IPS DF 6.9 (cell line): Measurements from ENCODE around the gene TBX4.
"Not testable (repeated sequence)": the region's sequence is repeated elsewhere in the genome, so short reads cannot be mapped to it uniquely, and the experiment has no call there.

ENCODE experiments used
- DNase-seq: peaks from one replicate; pipeline ENCODE4 v3.0.0-alpha.2; 2013; ENCODE audit warnings: low read depth, low spot score
- H3K27ac ChIP-seq: one replicate; pipeline ENCODE4 v1.5.1; 2013; ENCODE audit warnings: low read length, control low read depth
- H3K27me3 ChIP-seq: 2 replicates; pipeline ENCODE4 v1.6.1; 2013; ENCODE audit warnings: mild to moderate bottlenecking, low read length; ENCODE audit not compliant: control insufficient read depth, insufficient read depth
- H3K36me3 ChIP-seq: 2 replicates; pipeline ENCODE4 v1.6.1; 2013; ENCODE audit warnings: low read length; ENCODE audit not compliant: control insufficient read depth, insufficient read depth
- H3K4me1 ChIP-seq: 2 replicates; pipeline ENCODE4 v1.6.1; 2013; ENCODE audit warnings: low read length; ENCODE audit not compliant: control insufficient read depth, insufficient read depth
- H3K4me3 ChIP-seq: 2 replicates; pipeline ENCODE4 v1.5.1; 2013; ENCODE audit warnings: mild to moderate bottlenecking, low read length
- H3K9me3 ChIP-seq: 2 replicates; pipeline ENCODE4 v1.6.1; 2013; ENCODE audit warnings: low read length, inconsistent platforms; ENCODE audit not compliant: control insufficient read depth, insufficient read depth
- WGBS: extraction: QIAGEN DNeasy Blood & Tissue Kit; methylation state at CpG from one replicate; pipeline ENCODE4 v1.1.7; 2013; ENCODE audit warnings: mixed read lengths, missing lambda C conversion rate; ENCODE audit not compliant: insufficient read length, insufficient coverage; 5-methylcytosine and 5-hydroxymethylcytosine counted together

Gene TBX4

DNA sequence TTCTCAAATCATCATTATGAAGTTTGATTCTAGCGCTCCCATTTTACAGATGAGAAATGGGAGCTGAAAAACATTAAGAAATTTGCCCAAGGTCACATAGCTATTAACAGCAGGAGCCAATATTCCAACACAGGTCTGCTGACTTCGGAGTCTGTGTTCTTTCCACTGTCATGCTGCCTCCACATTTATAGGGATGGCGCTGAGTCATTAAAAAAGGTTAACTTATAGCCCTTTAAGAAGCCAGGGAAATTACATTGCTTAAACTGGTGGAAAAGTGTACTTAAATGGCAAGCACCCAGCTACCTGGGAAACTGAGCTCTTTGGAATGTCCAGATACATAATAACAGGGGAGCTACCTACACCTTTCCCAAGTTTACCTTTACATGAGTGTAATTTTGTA is 65.0 kb downstream of the TBX4 start:
- no CpG with 5 or more reads among the region's 3 CpGs for WGBS
- H3K27me3 ChIP-seq, result no peaks in the 10 kb centered on the region
- no peaks in the 10 kb centered on the region for H3K4me1 ChIP-seq
- no peak overlapping the region for H3K4me3 ChIP-seq
- H3K9me3 ChIP-seq, result no peaks in the 10 kb centered on the region
- H3K27ac ChIP-seq, result no peak overlapping the region
- H3K36me3 ChIP-seq, result no peaks in the 10 kb centered on the region
- DNase-seq, result no peak

DNA sequence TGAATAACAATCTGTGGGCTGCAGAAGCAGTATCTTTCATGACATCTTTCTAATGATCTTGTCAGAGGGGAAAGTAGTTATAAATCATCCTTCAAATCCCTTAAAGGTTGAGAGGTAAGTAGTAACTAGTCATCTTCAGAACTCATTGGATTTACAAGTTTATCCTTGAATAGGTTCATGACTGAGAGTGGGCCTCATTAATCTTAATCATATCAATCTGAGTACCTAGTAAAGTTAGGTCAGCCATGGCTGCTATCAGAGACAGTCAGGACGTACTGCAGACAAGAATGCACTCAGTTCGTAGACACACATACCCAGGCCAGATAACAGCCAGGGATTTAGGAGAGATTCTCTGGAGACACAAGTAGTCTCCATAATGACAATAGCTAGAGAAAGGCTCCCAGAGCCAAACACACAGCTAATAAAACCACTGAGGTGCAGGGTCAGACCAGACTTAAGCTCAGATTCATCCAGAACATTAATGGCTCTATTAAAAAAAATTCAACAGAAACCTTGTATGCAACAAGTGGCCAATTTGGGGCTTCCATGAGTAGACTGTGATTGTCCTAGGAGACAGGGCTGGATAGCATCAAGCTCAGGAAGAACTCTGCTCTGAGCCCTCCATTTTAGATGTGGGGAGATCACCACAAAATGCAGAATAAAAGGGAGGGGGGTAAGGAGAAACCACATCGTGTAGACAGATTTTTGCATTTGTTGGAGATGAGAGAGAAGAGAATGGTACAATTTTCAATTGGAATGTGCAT is 65.8 kb downstream of the TBX4 start:
- H3K27ac ChIP-seq, result no peak overlapping the region
- no peak for DNase-seq
- no peaks in the 10 kb centered on the region for H3K36me3 ChIP-seq
- H3K4me3 ChIP-seq, result no peak overlapping the region
- WGBS, result no CpG with 5 or more reads among the region's 3 CpGs
- no peaks in the 10 kb centered on the region for H3K9me3 ChIP-seq
- no peaks in the 10 kb centered on the region for H3K27me3 ChIP-seq
- no peaks in the 10 kb centered on the region for H3K4me1 ChIP-seq

DNA sequence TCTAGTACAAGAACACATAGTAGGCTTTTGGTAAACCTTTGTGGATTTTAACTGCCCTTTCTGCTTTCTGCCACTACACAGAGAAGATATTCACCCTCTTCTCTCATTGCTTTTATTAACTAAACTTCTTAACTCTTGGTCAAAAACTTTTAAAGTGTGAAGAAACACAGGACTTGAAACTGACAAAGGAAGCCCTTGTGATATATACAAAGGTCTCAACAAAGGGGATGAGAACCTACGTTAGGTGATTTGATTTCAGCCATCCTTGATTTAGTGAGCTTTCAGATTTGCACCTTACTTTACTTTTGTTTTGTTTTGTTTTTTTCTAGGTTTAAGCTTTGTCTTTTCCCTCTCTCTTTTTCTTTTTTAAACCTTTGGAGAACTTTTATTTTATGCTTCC is 66.9 kb downstream of the TBX4 start:
- no CpG with 5 or more reads among the region's 1 CpG for WGBS
- no peaks in the 10 kb centered on the region for H3K9me3 ChIP-seq
- no peak for DNase-seq
- H3K4me3 ChIP-seq, result no peak overlapping the region
- no peak overlapping the region for H3K27ac ChIP-seq
- H3K4me1 ChIP-seq, result no peaks in the 10 kb centered on the region
- H3K36me3 ChIP-seq, result no peaks in the 10 kb centered on the region
- no peaks in the 10 kb centered on the region for H3K27me3 ChIP-seq

DNA sequence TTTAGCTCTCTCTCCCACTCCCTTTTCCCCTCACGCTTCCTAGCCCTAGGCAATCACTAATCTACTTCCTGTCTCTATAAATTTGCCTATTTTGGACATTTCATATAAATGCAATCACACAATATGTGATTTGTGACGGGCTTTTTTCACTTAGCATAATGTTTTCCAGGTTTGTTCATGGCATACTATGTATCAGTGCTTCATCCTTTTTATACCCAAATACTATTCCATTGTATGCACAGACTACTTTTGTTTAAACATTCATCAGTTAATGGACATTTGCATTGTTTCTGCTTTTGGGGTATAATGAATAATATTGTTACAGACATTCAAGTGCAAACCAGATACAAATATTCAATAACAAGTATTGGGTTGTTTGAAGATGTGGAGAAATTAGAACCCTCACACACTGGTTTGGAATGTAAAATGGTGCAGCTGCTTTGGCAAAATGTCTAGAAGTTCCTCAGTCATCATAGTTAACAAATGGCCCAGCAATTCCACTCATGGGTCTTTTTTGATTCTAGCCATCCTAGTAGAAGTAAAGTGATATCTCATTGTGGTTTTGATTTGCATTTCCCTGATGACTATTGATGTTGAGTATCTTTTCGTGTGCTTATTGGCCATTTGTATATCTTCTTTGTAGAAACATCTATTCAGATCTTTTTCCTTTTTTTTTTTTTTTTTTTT is 67.7 kb downstream of the TBX4 start:
- 100% methylated on average over 1 of the region's 3 CpGs for WGBS
- Histone ChIP-seq H3K36me3 (no peaks in the 10 kb centered on the region), H3K4me1 (no peaks in the 10 kb centered on the region), H3K4me3 (no peak overlapping the region), H3K27me3 (no peaks in the 10 kb centered on the region), H3K27ac (no peak overlapping the region), H3K9me3 (no peaks in the 10 kb centered on the region)
- DNase-seq, result no peak

DNA sequence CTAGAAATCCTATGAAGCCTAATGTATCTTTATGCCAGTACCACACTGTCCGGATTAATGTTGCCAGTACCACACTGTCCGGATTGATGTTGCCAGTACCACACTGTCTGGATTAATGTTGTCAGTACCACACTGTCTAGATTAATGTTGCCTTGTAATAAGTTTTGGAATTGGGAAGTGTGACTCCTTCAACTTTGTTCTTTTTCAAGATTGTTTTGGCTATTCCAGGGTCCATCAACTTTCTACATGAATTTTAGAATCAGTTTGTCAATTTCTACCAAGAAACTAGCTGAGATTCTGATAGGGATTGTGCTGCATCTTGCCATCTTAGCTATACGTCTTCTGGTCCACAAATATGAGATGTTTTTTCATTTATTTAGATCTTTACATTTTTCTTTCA is 68.7 kb downstream of the TBX4 start:
- no peak overlapping the region for H3K4me3 ChIP-seq
- H3K9me3 ChIP-seq, result no peaks in the 10 kb centered on the region
- H3K27me3 ChIP-seq, result no peaks in the 10 kb centered on the region
- H3K4me1 ChIP-seq, result no peaks in the 10 kb centered on the region
- WGBS, result no CpG with 5 or more reads among the region's 3 CpGs
- H3K36me3 ChIP-seq, result no peaks in the 10 kb centered on the region
- no peak overlapping the region for H3K27ac ChIP-seq
- no peak for DNase-seq

DNA sequence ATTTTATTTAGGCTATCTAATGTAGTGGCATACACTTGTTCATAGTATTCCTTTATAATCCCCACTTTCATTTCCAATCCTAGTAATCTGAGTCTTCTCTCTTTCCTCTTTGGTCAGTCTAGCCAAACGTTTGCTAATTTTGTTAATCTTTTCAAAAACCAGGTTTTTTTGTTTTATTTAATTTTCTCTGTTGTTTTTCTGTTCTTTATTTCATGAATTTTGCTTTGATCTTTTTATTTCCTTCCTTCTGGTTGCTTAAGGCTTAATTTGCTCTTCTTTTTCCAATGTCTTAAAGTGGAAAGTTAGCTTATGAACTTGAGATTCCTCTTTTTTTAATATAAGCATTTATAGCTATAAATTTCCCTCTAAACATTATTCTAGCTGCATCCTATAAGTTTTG is 69.9 kb downstream of the TBX4 start:
- Histone ChIP-seq H3K4me3 (no peak overlapping the region), H3K27ac (no peak overlapping the region), H3K4me1 (no peaks in the 10 kb centered on the region), H3K27me3 (no peaks in the 10 kb centered on the region), H3K36me3 (no peaks in the 10 kb centered on the region), H3K9me3 (no peaks in the 10 kb centered on the region)
- WGBS, result no CpG with 5 or more reads among the region's 1 CpG
- DNase-seq, result no peak

DNA sequence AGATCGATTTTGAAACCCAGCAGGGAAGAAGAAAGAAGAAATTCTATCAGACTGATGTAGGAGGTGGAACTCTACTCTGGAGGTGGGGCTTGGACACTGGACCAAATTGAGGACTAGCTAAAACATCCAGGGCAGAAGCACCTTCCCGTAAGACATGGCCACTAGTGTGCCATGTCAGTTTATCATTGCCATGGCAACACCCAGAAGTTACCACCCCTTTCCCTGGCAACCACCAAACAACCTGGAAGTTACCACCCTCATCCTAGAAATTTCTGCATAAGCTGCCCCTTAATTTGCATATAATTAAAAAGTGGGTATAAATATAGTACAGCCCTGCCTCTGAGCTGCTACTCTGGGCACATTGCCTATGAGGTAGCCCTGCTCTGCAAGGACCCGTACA is 72.1 kb downstream of the TBX4 start:
- H3K27me3 ChIP-seq, result no peaks in the 10 kb centered on the region
- H3K36me3 ChIP-seq, result no peaks in the 10 kb centered on the region
- DNase-seq, result no peak
- H3K4me3 ChIP-seq, result no peak overlapping the region
- H3K4me1 ChIP-seq, result no peaks in the 10 kb centered on the region
- H3K27ac ChIP-seq, result no peak overlapping the region
- no CpG with 5 or more reads among the region's 3 CpGs for WGBS
- no peaks in the 10 kb centered on the region for H3K9me3 ChIP-seq

DNA sequence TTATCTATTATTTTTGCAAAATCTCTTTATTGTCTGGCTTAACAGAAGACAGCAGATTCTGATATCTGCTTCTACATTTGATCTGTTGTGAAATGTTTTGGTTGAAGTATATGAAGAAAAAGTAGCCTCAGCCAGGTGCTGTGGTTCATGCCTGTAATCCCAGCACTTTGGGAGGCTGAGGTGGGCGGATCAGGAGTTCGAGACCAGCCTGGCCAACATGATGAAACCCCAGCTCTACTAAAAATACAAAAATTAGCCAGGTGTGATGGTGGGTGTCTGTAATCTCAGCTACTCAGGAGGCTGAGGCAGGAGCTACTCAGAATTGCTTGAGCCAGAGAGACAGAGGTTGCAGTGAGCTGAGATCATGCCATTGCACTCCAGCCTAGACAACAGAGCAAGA is 75.2 kb downstream of the TBX4 start:
- not testable (repeated sequence) for H3K4me1 ChIP-seq, H3K4me3 ChIP-seq, H3K9me3 ChIP-seq, H3K36me3 ChIP-seq, DNase-seq, H3K27ac ChIP-seq, H3K27me3 ChIP-seq
- no CpG with 5 or more reads among the region's 2 CpGs for WGBS

DNA sequence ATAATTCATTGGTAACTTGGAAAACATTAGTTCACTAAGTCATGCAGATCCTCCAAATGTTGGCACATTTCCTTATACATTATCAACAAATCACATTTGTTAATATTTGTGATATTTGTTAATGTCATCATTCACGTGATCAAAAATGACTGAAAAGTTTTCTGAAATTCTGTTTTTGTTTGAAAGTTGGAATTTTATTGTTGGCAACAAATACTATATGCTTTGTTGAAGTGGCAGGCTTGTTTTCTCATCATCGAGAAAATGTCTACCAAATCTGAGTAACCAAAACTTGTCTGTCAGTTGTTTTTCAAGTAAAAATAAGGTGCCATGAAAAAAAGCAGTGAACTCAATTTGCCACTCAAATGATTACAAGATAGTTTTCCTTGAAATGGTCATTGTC is 75.9 kb downstream of the TBX4 start:
- DNase-seq, result no peak
- Histone ChIP-seq H3K27me3 (no peaks in the 10 kb centered on the region), H3K4me1 (no peaks in the 10 kb centered on the region), H3K9me3 (no peaks in the 10 kb centered on the region), H3K27ac (no peak overlapping the region), H3K36me3 (no peaks in the 10 kb centered on the region), H3K4me3 (no peak overlapping the region)
- WGBS, result 100% methylated on average over 1 of the region's 2 CpGs

DNA sequence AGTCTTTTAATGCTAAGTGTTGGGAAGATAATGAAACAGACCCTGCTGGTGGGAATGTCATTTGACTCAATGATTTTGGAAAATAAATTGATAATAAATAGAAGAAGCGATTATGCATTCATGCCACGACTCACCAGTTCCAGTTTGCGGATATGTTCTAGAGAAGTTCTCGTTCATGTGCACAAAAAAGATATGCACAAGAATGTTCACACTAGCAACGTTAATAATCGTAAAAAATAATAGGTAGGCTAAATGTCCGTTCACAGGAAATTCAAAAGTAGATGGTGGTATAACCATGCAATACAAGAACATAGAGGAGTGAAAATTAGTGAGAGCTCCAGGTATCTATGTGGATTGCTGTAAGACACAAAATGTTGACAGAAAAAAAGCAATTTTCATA is 79.0 kb downstream of the TBX4 start:
- no peaks in the 10 kb centered on the region for H3K9me3 ChIP-seq
- WGBS, result no CpG with 5 or more reads among the region's 7 CpGs
- H3K27ac ChIP-seq, result no peak overlapping the region
- H3K27me3 ChIP-seq, result no peaks in the 10 kb centered on the region
- H3K4me1 ChIP-seq, result no peaks in the 10 kb centered on the region
- no peaks in the 10 kb centered on the region for H3K36me3 ChIP-seq
- no peak overlapping the region for H3K4me3 ChIP-seq
- DNase-seq, result no peak

DNA sequence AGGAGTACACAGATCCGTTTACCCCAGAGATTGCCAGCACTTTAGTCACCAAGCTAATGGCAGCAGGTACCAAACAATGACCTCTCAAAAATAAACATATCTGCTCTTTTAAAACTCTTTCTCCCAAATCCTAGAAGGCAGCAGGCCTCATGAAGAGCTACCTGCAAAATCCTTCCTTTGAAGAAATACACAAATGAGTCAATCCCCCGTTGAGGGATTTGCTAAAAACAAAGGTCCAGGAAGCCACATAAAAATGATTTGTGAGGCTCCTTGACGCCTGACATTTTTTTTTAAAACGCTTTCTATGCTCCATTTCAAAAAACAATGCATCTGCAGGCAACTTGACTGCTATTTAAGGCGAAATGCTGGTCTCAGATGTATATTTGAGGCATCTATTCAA is 80.6 kb downstream of the TBX4 start:
- no CpG with 5 or more reads among the region's 5 CpGs for WGBS
- Histone ChIP-seq H3K27me3 (no peaks in the 10 kb centered on the region), H3K9me3 (no peaks in the 10 kb centered on the region), H3K36me3 (no peaks in the 10 kb centered on the region), H3K4me1 (no peaks in the 10 kb centered on the region), H3K4me3 (no peak overlapping the region), H3K27ac (no peak overlapping the region)
- no peak for DNase-seq
